Measurements from ENCODE around the gene BATF3.

DNA sequence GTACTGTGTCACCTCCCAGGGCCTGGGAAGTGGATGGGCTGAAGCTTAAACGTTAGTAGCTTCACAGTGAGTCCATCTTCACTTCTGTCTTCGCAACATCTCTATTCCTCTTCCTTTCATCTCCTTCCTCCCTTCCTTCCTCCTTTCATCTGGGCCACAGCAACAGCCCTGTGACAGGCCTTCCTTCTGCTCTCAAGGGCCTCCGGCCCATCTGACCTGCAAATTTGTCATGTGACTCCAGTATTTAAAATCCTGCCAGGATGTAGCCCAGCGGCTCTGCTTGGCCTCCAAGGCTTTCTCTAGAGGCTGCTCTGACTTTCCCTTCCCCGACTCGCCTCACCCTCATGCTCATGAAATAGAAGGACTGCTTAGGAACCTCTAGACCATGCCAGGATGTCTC, 10.9 kb upstream of the BATF3 start:
- TF ChIP-seq CTCF (conservative IDR thresholded peaks at IDR 0.05; ENCODE audit: low read length) (no peak), EZH2phosphoT487 (IDR thresholded peaks at IDR 0.05; ENCODE audit: borderline replicate concordance) (no peak)
